Thymus (tissue), 11 donors: ENCODE results near the gene PACSIN1. TPM values are rescaled to one million over a fixed set of nuclear protein-coding genes. Genes with fewer than 3 reads are reported as not detected.

Experiments used
- DNase-seq, 9 donors: peaks; one replicate each; pipeline ENCODE4 v3.0.0-alpha.2; 2013; ENCODE audit warnings: low spot score in 9 of 9, low read depth in 6 of 9, missing footprints in 1 of 9
- H3K27ac ChIP-seq, 2 donors: one replicate each; pipeline ENCODE4 v1.5.1; 2013; ENCODE audit warnings: control low read depth in 1 of 2, low read depth in 1 of 2, low read length in 1 of 2, mild to moderate bottlenecking in 1 of 2, moderate library complexity in 1 of 2
- H3K27me3 ChIP-seq, 2 donors: one replicate each; pipeline ENCODE4 v1.5.1; 2013; ENCODE audit warnings: low read length in 1 of 2; ENCODE audit not compliant: control insufficient read depth in 2 of 2, insufficient read depth in 1 of 2
- H3K36me3 ChIP-seq, 2 donors: one replicate each; pipeline ENCODE4 v1.5.1; 2013; ENCODE audit warnings: low read length in 1 of 2, mild to moderate bottlenecking in 1 of 2, moderate library complexity in 1 of 2; ENCODE audit not compliant: control insufficient read depth in 2 of 2, insufficient read depth in 2 of 2
- H3K4me1 ChIP-seq, 2 donors: one replicate each; pipeline ENCODE4 v1.5.1; 2013; ENCODE audit warnings: low read length in 2 of 2; ENCODE audit not compliant: control insufficient read depth in 2 of 2, insufficient read depth in 2 of 2
- H3K4me3 ChIP-seq, 2 donors: one replicate each; pipeline ENCODE4 v1.5.1; 2013; ENCODE audit warnings: low read length in 2 of 2, control low read depth in 1 of 2, mild to moderate bottlenecking in 1 of 2
- H3K9me3 ChIP-seq, 2 donors: one replicate each; pipeline ENCODE4 v1.5.1; 2013; ENCODE audit warnings: low read length in 1 of 2, mild to moderate bottlenecking in 1 of 2; ENCODE audit not compliant: control insufficient read depth in 2 of 2, insufficient read depth in 1 of 2
- WGBS: extraction: QIAGEN DNeasy Blood & Tissue Kit; methylation state at CpG from one replicate; pipeline ENCODE4 v1.1.7; 2013; 5-methylcytosine and 5-hydroxymethylcytosine counted together
- polyA plus RNA-seq: library from polyadenylated mRNA; stranded (reverse); fragments of 200-250 nt; gene quantifications from one replicate; pipeline ENCODE4 v1.2.3, GENCODE V29; 2013
- total RNA-seq: library from RNA; stranded (reverse); fragments of 120-200 nt; gene quantifications from one replicate; pipeline ENCODE4 v1.2.4, GENCODE V29; 2013
- donor health status: healthy.

PACSIN1 gene
- total and polyA plus RNA-seq, 2 donors = 1.2 to 1.7 TPM

DNA sequence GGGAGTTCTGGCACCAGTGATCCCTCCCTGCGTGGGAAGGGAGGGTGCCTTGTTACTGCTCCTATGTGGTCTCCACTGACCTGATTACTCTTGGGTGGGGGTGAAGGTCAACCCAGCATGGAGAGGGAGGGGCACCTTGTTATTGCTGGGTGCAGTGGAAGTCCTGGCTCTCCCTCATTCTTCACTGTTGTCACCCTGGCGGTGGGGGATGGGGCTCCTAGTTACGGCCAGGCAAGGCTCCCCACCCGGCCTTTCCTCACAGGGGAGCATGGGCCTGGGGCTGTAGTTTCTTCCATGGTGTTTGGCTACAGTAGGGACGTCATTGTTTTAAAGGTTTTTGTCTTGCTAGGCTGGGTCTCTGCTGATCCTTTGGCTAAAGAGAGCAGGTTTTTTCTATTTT lies 40.8 kb downstream of the PACSIN1 start:
- Histone ChIP-seq H3K36me3 (no peaks in the 10 kb centered on the region), H3K9me3 (peaks cover 0 to 5% of the 10 kb centered on the region in 2 donors), H3K27me3 (no peaks in the 10 kb centered on the region), H3K4me3 (no peak overlapping the region), H3K27ac (no peak overlapping the region), H3K4me1 (no peaks in the 10 kb centered on the region)
- DNase-seq = no peak
- 95% methylated on average over 5 of the region's 5 CpGs for WGBS

DNA sequence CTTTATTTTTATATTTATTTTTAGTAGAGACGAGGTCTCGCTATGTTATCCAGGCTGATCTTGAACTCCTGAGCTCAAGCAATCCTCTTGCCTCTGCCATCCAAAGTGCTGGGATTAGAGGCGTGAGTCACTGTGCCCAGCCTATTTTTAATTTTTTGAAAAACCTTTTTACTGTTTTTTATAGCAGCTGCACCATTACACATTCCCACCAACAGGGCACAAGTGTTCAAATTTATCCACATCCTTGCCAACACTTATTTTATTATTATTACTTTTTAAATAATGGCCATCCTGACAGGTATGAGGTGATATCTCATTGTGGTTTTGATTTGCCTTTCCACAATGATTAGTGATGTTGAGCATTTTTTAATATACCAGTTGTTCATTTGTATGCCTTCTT lies 42.5 kb downstream of the PACSIN1 start:
- Histone ChIP-seq H3K4me3 (no peak overlapping the region), H3K27me3 (no peaks in the 10 kb centered on the region), H3K9me3 (peaks cover 0 to 5% of the 10 kb centered on the region in 2 donors), H3K4me1 (no peaks in the 10 kb centered on the region), H3K36me3 (no peaks in the 10 kb centered on the region), H3K27ac (no peak overlapping the region)
- DNase-seq = no peak
- WGBS = 97% methylated on average over 3 of the region's 3 CpGs

DNA sequence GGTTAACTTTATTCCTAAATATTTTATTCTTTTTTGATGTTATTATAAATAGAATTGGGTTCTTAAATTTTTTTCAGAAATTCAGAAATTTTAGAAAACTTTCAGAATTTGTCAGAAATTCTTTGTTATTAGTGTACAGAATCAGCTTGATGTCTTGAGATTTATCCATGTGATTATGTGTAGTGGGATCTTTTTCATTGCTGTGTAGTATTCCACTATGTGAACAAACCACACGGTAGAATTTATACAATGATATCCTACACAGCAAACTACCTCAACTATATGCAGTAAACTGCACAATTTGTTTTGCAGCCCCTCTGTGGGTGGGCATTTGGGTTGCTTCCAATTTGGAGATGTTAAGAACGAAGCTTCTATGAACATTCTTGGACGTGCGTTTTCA lies 43.9 kb downstream of the PACSIN1 start:
- 98% methylated on average over 4 of the region's 4 CpGs for WGBS

DNA sequence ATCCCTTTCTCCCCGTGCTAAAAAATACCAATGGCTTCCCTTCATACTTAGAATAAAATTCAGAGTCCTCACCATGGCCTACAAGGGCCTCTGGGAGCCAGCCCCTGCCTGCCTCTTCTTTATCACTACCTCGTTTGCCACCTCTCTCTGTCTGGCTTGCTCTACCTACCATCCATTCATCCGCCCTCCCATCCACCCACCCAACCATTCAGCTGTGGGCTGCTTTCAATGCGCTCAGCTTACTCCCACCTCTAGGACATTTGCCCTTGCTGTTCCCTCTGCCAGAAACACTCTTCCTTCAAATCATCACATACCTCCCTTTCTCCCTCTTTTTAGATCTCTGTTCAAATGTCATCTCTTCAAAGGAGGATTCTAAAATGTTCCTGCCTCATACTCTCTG lies 44.4 kb downstream of the PACSIN1 start:
- no peak overlapping the region for H3K4me3 ChIP-seq
- 95% methylated on average over 4 of the region's 4 CpGs for WGBS
- H3K9me3 ChIP-seq = peaks cover 0 to 5% of the 10 kb centered on the region in 2 donors
- no peaks in the 10 kb centered on the region for H3K4me1 ChIP-seq
- no peak for DNase-seq
- no peak overlapping the region for H3K27ac ChIP-seq
- H3K27me3 ChIP-seq = peaks cover 0 to 10% of the 10 kb centered on the region in 2 donors
- no peaks in the 10 kb centered on the region for H3K36me3 ChIP-seq

More for the DNA sequence above, 43.9 kb downstream of the PACSIN1 start:
- Histone ChIP-seq H3K9me3 (peaks cover 0 to 5% of the 10 kb centered on the region in 2 donors), H3K4me3 (no peak overlapping the region), H3K27me3 (peaks cover 0 to 5% of the 10 kb centered on the region in 2 donors), H3K27ac (no peak overlapping the region), H3K4me1 (no peaks in the 10 kb centered on the region), H3K36me3 (no peaks in the 10 kb centered on the region)
- no peak for DNase-seq

DNA sequence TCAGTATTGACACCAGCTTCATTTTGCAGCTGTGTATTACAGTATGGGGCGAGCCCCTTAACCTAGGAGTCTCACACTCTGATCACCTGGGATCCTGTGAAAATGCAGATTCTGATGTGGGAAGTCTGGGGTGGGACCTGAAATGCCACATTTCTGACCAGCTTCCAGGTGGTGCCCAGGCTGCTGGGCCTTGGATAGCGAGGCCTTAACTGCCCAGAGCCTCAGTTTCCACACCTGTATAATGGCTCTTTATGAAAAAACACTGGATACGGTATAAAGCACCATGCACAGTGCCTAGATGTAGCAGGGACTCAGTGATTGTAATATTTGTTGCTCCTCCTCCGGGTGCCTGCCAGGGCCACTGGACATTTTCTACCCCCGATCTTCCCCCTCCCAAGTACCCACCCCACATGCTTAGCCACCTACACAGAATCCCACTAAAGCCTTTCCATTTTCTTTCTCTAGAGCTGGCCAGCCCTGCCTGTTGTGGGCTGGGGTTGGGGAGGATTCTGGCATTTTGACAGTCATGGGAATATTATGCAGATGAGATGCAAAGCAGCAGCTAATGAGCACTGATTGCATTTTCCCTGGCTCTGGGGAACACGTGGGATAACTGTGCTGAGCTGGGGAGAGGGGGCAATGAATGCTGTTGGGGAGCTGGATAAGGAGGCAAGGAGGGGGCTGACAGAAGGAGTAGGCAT lies 45.5 kb downstream of the PACSIN1 start:
- Histone ChIP-seq H3K9me3 (peaks cover 0 to 5% of the 10 kb centered on the region in 2 donors), H3K27ac (no peak overlapping the region), H3K36me3 (no peaks in the 10 kb centered on the region), H3K4me3 (no peak overlapping the region), H3K27me3 (peaks cover 0 to 12% of the 10 kb centered on the region in 2 donors), H3K4me1 (no peaks in the 10 kb centered on the region)
- no peak for DNase-seq
- 97% methylated on average over 6 of the region's 6 CpGs for WGBS

DNA sequence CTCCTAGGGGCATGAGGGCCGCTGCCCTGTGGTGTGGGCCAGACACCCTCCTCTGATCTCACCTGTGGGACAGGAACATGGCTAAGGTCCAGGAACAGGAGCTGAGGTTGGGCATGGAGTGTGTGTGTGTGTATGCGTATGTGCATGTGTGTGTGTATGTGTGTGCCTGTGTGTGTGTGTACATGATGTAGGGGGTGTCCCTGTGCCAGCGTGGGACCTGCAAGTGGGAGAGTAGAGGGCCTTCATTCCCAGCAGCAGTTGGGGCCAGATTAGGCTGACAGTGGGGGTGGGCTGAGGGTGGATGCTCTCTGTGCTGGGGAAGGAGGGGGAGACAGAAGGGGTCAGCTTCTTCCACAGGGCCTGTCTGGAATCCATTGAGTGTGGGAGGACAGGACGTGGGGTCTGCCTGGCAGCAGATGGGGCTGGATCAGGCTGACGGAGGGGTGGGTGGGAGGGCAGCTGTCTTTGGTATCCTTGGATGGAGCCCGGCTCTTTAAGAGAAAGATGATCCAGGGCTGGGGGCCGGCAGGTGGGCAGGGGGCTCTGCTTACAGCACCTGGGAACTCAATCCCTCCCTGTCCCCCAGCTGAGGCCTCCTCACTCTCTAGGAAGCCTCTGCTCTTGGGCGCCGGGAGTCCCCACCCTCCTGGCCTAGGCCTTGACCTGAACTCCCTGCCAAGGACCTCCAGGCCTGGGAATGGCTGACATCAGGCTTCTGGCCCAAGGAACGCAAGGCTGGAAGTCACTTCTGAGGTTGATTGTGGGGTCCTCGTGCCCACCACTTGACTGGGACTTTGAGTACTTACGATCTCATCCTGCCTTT lies 46.2 kb downstream of the PACSIN1 start:
- WGBS = 75% methylated on average over 12 of the region's 12 CpGs
- Histone ChIP-seq H3K27ac (no peak overlapping the region), H3K4me3 (no peak overlapping the region), H3K36me3 (no peaks in the 10 kb centered on the region), H3K9me3 (peaks cover 0 to 5% of the 10 kb centered on the region in 2 donors), H3K4me1 (no peaks in the 10 kb centered on the region), H3K27me3 (peaks cover 0 to 12% of the 10 kb centered on the region in 2 donors)
- DNase-seq = no peak

DNA sequence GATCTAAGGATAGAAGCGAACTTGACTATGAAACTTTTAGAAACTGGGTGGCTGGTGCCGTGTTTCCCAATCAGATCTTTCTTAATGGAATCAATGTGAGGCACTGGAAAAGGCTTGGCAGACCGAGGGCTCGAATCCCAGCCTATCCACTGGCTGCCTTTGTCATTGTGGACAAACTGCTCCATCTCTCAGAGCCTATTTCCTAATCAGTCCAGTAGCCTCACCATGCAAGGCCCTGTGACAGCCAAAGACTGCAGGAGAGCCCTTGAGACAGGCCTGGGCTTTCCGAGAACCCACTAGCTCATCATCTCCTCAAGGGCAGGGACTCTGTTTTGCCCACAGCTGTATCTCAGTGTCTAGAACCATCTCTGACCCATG lies 46.9 kb downstream of the PACSIN1 start:
- 92% methylated on average over 5 of the region's 5 CpGs for WGBS
- Histone ChIP-seq H3K9me3 (peaks cover 0 to 5% of the 10 kb centered on the region in 2 donors), H3K4me3 (no peak overlapping the region), H3K4me1 (no peaks in the 10 kb centered on the region), H3K27ac (no peak overlapping the region), H3K27me3 (peaks cover 0 to 12% of the 10 kb centered on the region in 2 donors), H3K36me3 (no peaks in the 10 kb centered on the region)
- DNase-seq = no peak

DNA sequence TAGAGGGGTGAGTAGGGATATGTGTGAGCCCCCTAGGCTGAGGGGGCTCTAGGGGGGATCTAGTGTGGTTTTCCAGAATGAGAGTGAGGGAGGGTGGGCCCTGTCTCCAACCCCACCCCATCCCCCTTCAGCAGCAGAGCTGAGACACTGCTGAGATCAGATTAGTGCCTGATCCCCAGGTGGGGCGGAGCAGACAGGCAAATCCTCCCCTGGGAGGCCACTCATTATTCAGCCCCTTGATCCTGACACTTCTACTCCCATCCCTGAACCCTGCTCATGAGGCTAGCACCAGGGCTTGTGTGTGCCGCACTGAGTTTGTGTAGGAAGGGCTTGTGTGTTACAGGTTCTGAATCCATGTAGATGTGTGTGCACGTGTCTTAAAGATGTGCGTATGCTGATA lies 47.8 kb downstream of the PACSIN1 start:
- Histone ChIP-seq H3K4me3 (no peak overlapping the region), H3K27me3 (peaks cover 0 to 12% of the 10 kb centered on the region in 2 donors), H3K9me3 (peaks cover 0 to 5% of the 10 kb centered on the region in 2 donors), H3K27ac (no peak overlapping the region), H3K4me1 (no peaks in the 10 kb centered on the region), H3K36me3 (no peaks in the 10 kb centered on the region)
- 98% methylated on average over 4 of the region's 4 CpGs for WGBS
- no peak for DNase-seq

DNA sequence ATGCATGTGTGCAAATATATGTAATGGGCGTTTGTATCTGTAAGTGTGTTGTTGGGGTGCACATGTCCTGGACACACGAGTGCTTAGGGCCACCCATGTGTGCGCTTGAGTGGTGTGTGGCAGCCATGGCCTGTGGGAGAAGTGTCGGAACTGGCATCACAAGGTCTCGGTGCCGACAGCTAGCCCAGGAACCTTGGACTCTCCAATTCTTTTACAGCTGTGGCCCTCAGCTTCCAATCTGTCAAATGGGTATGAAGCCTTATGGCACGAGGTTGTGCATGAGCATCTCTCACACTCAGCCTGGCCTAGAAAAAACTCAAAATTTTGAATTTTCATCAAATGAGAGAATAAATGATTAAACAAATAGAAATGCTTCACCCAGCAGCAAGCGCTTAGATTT lies 48.2 kb downstream of the PACSIN1 start:
- peaks cover 0 to 5% of the 10 kb centered on the region in 2 donors for H3K9me3 ChIP-seq
- no peak for DNase-seq
- no peaks in the 10 kb centered on the region for H3K4me1 ChIP-seq
- H3K27me3 ChIP-seq = peaks cover 0 to 12% of the 10 kb centered on the region in 2 donors
- no peak overlapping the region for H3K4me3 ChIP-seq
- H3K36me3 ChIP-seq = no peaks in the 10 kb centered on the region
- 96% methylated on average over 8 of the region's 8 CpGs for WGBS
- H3K27ac ChIP-seq = no peak overlapping the region
